ENCODE data around the gene APH1B. TPM values are rescaled to one million over a fixed set of nuclear protein-coding genes. Genes with fewer than 3 reads are reported as not detected.

APH1B gene
- total and polyA plus RNA-seq, 9 of the 15 experiments (the other 6 are each of a cell fraction or from before 2014, with no cell fraction given) = 5.1 to 9.7 (median 7.0) TPM

DNA sequence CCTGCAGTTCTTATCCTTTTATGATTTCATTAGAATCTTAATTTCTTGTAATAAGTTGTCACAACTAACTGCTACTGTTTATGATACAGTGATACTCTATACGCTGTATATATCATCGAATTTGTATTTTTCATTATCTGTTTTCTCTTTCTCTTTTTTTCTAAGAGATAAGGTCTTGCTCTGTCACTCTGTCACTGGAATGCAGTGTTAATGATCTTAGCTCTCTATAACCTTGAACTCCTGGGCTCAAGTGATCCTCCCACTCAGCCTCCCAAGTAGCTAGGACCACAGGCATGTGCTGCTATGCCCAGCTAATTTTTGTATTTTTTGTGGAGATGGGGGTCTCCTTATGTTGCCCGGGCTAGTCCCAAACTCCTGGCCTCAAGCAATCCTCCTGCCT lies 14.8 kb downstream of the APH1B start (continued):
- TF ChIP-seq ILF3 (IDR thresholded peaks at IDR 0.05; ENCODE audit: borderline replicate concordance) (no peak), TEAD4 (IDR thresholded peaks at IDR 0.05; ENCODE audit: low read length) (peak; percentile 35; the same call in 1 of the 2 replicates), TEAD4 (CRISPR knock-in tag; IDR thresholded peaks at IDR 0.05; ENCODE audit: borderline replicate concordance) (no peak), DPF2 (IDR thresholded peaks at IDR 0.05) (peak; percentile 64), STAT5A (IDR thresholded peaks at IDR 0.05; ENCODE audit: borderline replicate concordance, low read length) (no peak), TOE1 (IDR thresholded peaks at IDR 0.05; ENCODE audit: borderline replicate concordance) (no peak), TOE1 (CRISPR knock-in tag; IDR thresholded peaks at IDR 0.05; ENCODE audit: borderline replicate concordance, low read depth) (no peak), OTX1 (CRISPR knock-in tag; IDR thresholded peaks at IDR 0.05) (no peak), ETV6 (IDR thresholded peaks at IDR 0.05; ENCODE audit: borderline replicate concordance in 1 of 2, low read depth in 2 of 2, low read length in 1 of 2) (no peak), ETV6 (CRISPR knock-in tag; IDR thresholded peaks at IDR 0.05; ENCODE audit: borderline replicate concordance) (no peak), MTA1 (IDR thresholded peaks at IDR 0.05; ENCODE audit: borderline replicate concordance) (peak; percentile 46; the same call in 1 of the 2 replicates)
- TF ChIP-seq, protein P1, sequence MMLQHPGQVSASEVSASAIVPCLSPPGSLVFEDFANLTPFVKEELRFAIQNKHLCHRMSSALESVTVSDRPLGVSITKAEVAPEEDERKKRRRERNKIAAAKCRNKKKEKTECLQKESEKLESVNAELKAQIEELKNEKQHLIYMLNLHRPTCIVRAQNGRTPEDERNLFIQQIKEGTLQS (IDR thresholded peaks at IDR 0.05) = no peak
- TF ChIP-seq, protein P1 (CRISPR knock-in tag; conservative IDR thresholded peaks at IDR 0.05) = no peak
- TF ChIP-seq, protein P2, sequence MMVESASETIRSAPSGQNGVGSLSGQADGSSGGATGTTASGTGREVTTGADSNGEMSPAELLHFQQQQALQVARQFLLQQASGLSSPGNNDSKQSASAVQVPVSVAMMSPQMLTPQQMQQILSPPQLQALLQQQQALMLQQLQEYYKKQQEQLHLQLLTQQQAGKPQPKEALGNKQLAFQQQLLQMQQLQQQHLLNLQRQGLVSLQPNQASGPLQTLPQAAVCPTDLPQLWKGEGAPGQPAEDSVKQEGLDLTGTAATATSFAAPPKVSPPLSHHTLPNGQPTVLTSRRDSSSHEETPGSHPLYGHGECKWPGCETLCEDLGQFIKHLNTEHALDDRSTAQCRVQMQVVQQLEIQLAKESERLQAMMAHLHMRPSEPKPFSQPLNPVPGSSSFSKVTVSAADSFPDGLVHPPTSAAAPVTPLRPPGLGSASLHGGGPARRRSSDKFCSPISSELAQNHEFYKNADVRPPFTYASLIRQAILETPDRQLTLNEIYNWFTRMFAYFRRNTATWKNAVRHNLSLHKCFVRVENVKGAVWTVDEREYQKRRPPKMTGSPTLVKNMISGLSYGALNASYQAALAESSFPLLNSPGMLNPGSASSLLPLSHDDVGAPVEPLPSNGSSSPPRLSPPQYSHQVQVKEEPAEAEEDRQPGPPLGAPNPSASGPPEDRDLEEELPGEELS (CRISPR knock-in tag; IDR thresholded peaks at IDR 0.05; ENCODE audit: borderline replicate concordance) = no peak
- TF ChIP-seq, protein P3, sequence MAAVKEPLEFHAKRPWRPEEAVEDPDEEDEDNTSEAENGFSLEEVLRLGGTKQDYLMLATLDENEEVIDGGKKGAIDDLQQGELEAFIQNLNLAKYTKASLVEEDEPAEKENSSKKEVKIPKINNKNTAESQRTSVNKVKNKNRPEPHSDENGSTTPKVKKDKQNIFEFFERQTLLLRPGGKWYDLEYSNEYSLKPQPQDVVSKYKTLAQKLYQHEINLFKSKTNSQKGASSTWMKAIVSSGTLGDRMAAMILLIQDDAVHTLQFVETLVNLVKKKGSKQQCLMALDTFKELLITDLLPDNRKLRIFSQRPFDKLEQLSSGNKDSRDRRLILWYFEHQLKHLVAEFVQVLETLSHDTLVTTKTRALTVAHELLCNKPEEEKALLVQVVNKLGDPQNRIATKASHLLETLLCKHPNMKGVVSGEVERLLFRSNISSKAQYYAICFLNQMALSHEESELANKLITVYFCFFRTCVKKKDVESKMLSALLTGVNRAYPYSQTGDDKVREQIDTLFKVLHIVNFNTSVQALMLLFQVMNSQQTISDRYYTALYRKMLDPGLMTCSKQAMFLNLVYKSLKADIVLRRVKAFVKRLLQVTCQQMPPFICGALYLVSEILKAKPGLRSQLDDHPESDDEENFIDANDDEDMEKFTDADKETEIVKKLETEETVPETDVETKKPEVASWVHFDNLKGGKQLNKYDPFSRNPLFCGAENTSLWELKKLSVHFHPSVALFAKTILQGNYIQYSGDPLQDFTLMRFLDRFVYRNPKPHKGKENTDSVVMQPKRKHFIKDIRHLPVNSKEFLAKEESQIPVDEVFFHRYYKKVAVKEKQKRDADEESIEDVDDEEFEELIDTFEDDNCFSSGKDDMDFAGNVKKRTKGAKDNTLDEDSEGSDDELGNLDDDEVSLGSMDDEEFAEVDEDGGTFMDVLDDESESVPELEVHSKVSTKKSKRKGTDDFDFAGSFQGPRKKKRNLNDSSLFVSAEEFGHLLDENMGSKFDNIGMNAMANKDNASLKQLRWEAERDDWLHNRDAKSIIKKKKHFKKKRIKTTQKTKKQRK (IDR thresholded peaks at IDR 0.05; ENCODE audit: borderline replicate concordance, low read depth, low read length) = no peak
